HFFc6 (cell line): ENCODE data around the gene DYDC2. TPM values are rescaled to one million over a fixed set of nuclear protein-coding genes. Genes with fewer than 3 reads are reported as not detected.

Source experiments
- DNase-seq: peaks from one replicate; pipeline ENCODE4 v3.0.0-alpha.2; 2018
- H3K27ac Mint-ChIP-seq: 2 replicates; pipeline ENCODE4 v1.8.0; 2020; ENCODE audit warnings: mild to moderate bottlenecking, mixed read lengths
- H3K27me3 Mint-ChIP-seq: 2 replicates; pipeline ENCODE4 v1.8.0; 2021; ENCODE audit warnings: mild to moderate bottlenecking, moderate library complexity, mixed read lengths; ENCODE audit not compliant: insufficient read depth
- H3K36me3 Mint-ChIP-seq: 2 replicates; pipeline ENCODE4 v1.8.0; 2021; ENCODE audit warnings: low read depth, mixed read lengths
- H3K4me1 Mint-ChIP-seq: 2 replicates; pipeline ENCODE4 v1.8.0; 2020; ENCODE audit warnings: low read depth, mixed read lengths
- H3K4me3 Mint-ChIP-seq: 2 replicates; pipeline ENCODE4 v1.8.0; 2020; ENCODE audit warnings: mild to moderate bottlenecking, moderate library complexity, mixed read lengths
- H3K9me3 Mint-ChIP-seq: 2 replicates; pipeline ENCODE4 v1.8.0; 2020; ENCODE audit warnings: mild to moderate bottlenecking, mixed read lengths
- CTCF ChIP-seq: fragments of 200-600 bp; sonication (generic); IDR thresholded peaks from 2 replicates; pipeline ENCODE4 v1.5.0; 2021; ENCODE audit warnings: antibody characterized with exemption, mild to moderate bottlenecking
- total RNA-seq, 6 experiments: library from RNA; stranded (reverse); fragmentation: NEBNext Ultra II Directional; extraction: Animal tissue kit (Norgen Biotek cat#: 25700); gene quantifications; 2 replicates in 1 of 6; 3 replicates in 5 of 6; pipeline ENCODE4 v1.2.3, GENCODE V29; 2021

Gene DYDC2
- total RNA-seq, 6 experiments from 2014 or later: not detected

GRCh38 chr10:80411681-80412220 is 55.2 kb downstream of the DYDC2 start:
- no peak for TF ChIP-seq CTCF
- Mint-ChIP-seq H3K36me3 (peaks cover 5% of the 10 kb centered on the region; the same call in 1 of the 2 replicates), H3K27me3 (peaks cover 23% of the 10 kb centered on the region), H3K4me1 (peaks cover 25% of the 10 kb centered on the region), H3K9me3 (no peaks in the 10 kb centered on the region; the same call in 1 of the 2 replicates), H3K4me3 (no peak overlapping the region), H3K27ac (no peak overlapping the region)
- no peak for DNase-seq

- H3K27me3 Mint-ChIP-seq: peaks cover 21% of the 10 kb centered on the region
- H3K27ac Mint-ChIP-seq: no peak overlapping the region
- no peak overlapping the region for H3K4me3 Mint-ChIP-seq
- H3K4me1 Mint-ChIP-seq: peaks cover 25% of the 10 kb centered on the region
- no peak for TF ChIP-seq CTCF
- H3K36me3 Mint-ChIP-seq: peaks cover 4% of the 10 kb centered on the region; the same call in 1 of the 2 replicates
- no peaks in the 10 kb centered on the region; the same call in 1 of the 2 replicates for H3K9me3 Mint-ChIP-seq
- DNase-seq: no peak
Measured at GRCh38 chr10:80412486-80412885, 55.9 kb downstream of the DYDC2 start.

- Mint-ChIP-seq H3K9me3 (no peaks in the 10 kb centered on the region), H3K27ac (no peak overlapping the region), H3K36me3 (no peaks in the 10 kb centered on the region), H3K27me3 (peaks cover 19% of the 10 kb centered on the region), H3K4me1 (peaks cover 18% of the 10 kb centered on the region; the same call in 1 of the 2 replicates), H3K4me3 (peak overlapping the region; percentile 20; the same call in 1 of the 2 replicates)
- TF ChIP-seq CTCF: no peak
- DNase-seq: peak; percentile 48
Measured at GRCh38 chr10:80413271-80413996, 56.9 kb downstream of the DYDC2 start.

GRCh38 chr10:80414142-80414895 is 57.7 kb downstream of the DYDC2 start:
- Mint-ChIP-seq H3K27ac (no peak overlapping the region), H3K4me1 (peaks cover 18% of the 10 kb centered on the region; the same call in 1 of the 2 replicates), H3K27me3 (peaks cover 19% of the 10 kb centered on the region), H3K9me3 (no peaks in the 10 kb centered on the region), H3K36me3 (no peaks in the 10 kb centered on the region), H3K4me3 (no peak overlapping the region)
- TF ChIP-seq CTCF: no peak
- DNase-seq: no peak

- H3K4me1 Mint-ChIP-seq: peaks cover 18% of the 10 kb centered on the region; the same call in 1 of the 2 replicates
- H3K9me3 Mint-ChIP-seq: no peaks in the 10 kb centered on the region
- no peak overlapping the region for H3K27ac Mint-ChIP-seq
- no peaks in the 10 kb centered on the region for H3K36me3 Mint-ChIP-seq
- TF ChIP-seq CTCF: no peak
- no peak overlapping the region for H3K4me3 Mint-ChIP-seq
- no peak for DNase-seq
- H3K27me3 Mint-ChIP-seq: peaks cover 21% of the 10 kb centered on the region
Measured at GRCh38 chr10:80415734-80416478, 59.3 kb downstream of the DYDC2 start.
